Measurements from ENCODE around the gene LDLRAD3. TPM values are rescaled to one million over a fixed set of nuclear protein-coding genes. Genes with fewer than 3 reads are reported as not detected.

LDLRAD3 gene
- polyA plus RNA-seq, 2 donors: 4.8 to 5.1 TPM

- Histone ChIP-seq H3K4me1 (ENCODE audit: control insufficient read depth in 2 of 2, insufficient read depth in 2 of 2, low read length in 1 of 2) (no peaks in the 10 kb centered on the region), H3K27me3 (ENCODE audit: control insufficient read depth in 1 of 2, insufficient read depth in 2 of 2, low read length in 2 of 2) (no peaks in the 10 kb centered on the region), H3K9me3 (ENCODE audit: control insufficient read depth in 2 of 2, insufficient read depth in 1 of 2, low read depth in 1 of 2, low read length in 1 of 2) (peaks cover 0 to 3% of the 10 kb centered on the region in 2 donors), H3K36me3 (ENCODE audit: control insufficient read depth in 2 of 2, insufficient read depth in 2 of 2, low read length in 1 of 2) (no peaks in the 10 kb centered on the region), H3K27ac (ENCODE audit: low read depth in 2 of 2, low read length in 1 of 2) (no peak overlapping the region), H3K4me3 (ENCODE audit: low read depth in 1 of 2, low read length in 2 of 2) (no peak overlapping the region)
- 96% methylated on average over 4 of the region's 4 CpGs for WGBS, 2 donors
Observed at GRCh38 chr11:36240801-36241200, 296.9 kb downstream of the LDLRAD3 start.

DNA sequence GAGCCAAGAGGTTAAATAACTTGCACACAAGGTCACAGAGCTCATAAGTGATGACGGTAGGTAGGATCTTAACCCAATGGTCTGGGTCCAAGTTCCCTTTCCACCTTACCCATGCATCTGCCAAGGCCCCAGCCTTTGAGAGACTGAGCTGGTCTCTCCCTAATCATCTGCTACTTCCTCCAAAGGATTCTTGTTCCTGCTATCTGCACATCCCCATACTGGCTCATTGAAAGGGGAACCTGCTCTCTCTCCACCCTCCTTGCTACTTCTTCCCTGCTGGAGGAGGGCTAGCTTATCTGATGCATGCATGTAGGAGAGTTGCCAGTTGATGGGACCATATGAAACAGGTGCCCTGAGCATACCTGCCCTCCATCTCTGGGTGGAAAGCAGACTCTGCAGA is 297.6 kb downstream of the LDLRAD3 start:
- H3K27ac ChIP-seq (ENCODE audit: low read depth in 2 of 2, low read length in 1 of 2): no peak overlapping the region
- whole genome bisulfite sequencing, 2 donors: 71 to 94% methylated on average over 1 of the region's 1 CpG
- no peaks in the 10 kb centered on the region for H3K36me3 ChIP-seq (ENCODE audit: control insufficient read depth in 2 of 2, insufficient read depth in 2 of 2, low read length in 1 of 2)
- no peaks in the 10 kb centered on the region for H3K4me1 ChIP-seq (ENCODE audit: control insufficient read depth in 2 of 2, insufficient read depth in 2 of 2, low read length in 1 of 2)
- no peaks in the 10 kb centered on the region for H3K27me3 ChIP-seq (ENCODE audit: control insufficient read depth in 1 of 2, insufficient read depth in 2 of 2, low read length in 2 of 2)
- H3K9me3 ChIP-seq (ENCODE audit: control insufficient read depth in 2 of 2, insufficient read depth in 1 of 2, low read depth in 1 of 2, low read length in 1 of 2): peaks cover 0 to 3% of the 10 kb centered on the region in 2 donors
- H3K4me3 ChIP-seq (ENCODE audit: low read depth in 1 of 2, low read length in 2 of 2): no peak overlapping the region

DNA sequence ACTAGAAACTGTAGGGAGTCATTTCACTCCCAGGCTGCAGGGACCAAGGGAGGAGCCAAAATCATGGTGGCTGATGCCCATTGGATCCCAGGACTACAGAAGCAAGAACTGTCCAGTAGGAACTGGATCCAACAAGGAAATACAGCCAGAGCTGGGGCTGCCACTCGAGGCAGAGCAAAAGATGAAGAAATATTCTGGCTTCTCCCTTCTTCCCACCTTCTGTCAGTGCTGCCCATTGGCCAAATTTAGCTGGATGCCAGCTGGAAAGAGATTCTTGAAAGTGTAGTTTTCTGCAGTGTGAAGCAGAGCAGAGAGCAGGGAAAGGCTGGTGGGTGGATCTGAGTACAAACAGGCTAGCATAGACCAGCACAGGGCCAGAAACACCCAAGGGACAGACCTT is 299.8 kb downstream of the LDLRAD3 start:
- WGBS, 2 donors: 59 to 79% methylated on average over 1 of the region's 1 CpG
- Histone ChIP-seq H3K27ac (ENCODE audit: low read depth in 2 of 2, low read length in 1 of 2) (no peak overlapping the region), H3K27me3 (ENCODE audit: control insufficient read depth in 1 of 2, insufficient read depth in 2 of 2, low read length in 2 of 2) (no peaks in the 10 kb centered on the region), H3K4me3 (ENCODE audit: low read depth in 1 of 2, low read length in 2 of 2) (no peak overlapping the region), H3K9me3 (ENCODE audit: control insufficient read depth in 2 of 2, insufficient read depth in 1 of 2, low read depth in 1 of 2, low read length in 1 of 2) (peaks cover 0 to 3% of the 10 kb centered on the region in 2 donors), H3K4me1 (ENCODE audit: control insufficient read depth in 2 of 2, insufficient read depth in 2 of 2, low read length in 1 of 2) (no peaks in the 10 kb centered on the region), H3K36me3 (ENCODE audit: control insufficient read depth in 2 of 2, insufficient read depth in 2 of 2, low read length in 1 of 2) (no peaks in the 10 kb centered on the region)

DNA sequence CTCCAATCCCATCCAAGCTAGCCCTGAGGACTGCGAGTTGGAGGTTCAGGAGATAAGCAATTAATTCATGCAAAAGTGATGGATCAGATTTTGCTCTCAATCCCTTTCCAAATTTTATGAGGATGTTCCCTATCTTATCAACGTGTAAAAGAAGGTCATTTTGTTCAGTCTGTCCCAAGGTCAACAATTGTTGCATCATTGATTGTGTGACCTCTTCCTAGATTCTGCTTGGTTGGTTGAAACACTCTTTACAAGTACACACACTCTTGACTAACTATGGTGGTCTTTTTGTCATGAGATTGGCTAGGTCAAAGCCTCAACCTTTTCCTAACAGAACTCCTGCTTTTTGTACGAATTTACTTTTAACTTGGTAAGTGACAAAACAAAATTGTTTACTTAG is 303.6 kb downstream of the LDLRAD3 start:
- WGBS, 2 donors: 57 to 70% methylated on average over 3 of the region's 3 CpGs
- H3K36me3 ChIP-seq (ENCODE audit: control insufficient read depth in 2 of 2, insufficient read depth in 2 of 2, low read length in 1 of 2): no peaks in the 10 kb centered on the region
- no peaks in the 10 kb centered on the region for H3K4me1 ChIP-seq (ENCODE audit: control insufficient read depth in 2 of 2, insufficient read depth in 2 of 2, low read length in 1 of 2)
- H3K27ac ChIP-seq (ENCODE audit: low read depth in 2 of 2, low read length in 1 of 2): no peak overlapping the region
- H3K27me3 ChIP-seq (ENCODE audit: control insufficient read depth in 1 of 2, insufficient read depth in 2 of 2, low read length in 2 of 2): no peaks in the 10 kb centered on the region
- no peaks in the 10 kb centered on the region for H3K9me3 ChIP-seq (ENCODE audit: control insufficient read depth in 2 of 2, insufficient read depth in 1 of 2, low read depth in 1 of 2, low read length in 1 of 2)
- no peak overlapping the region for H3K4me3 ChIP-seq (ENCODE audit: low read depth in 1 of 2, low read length in 2 of 2)

DNA sequence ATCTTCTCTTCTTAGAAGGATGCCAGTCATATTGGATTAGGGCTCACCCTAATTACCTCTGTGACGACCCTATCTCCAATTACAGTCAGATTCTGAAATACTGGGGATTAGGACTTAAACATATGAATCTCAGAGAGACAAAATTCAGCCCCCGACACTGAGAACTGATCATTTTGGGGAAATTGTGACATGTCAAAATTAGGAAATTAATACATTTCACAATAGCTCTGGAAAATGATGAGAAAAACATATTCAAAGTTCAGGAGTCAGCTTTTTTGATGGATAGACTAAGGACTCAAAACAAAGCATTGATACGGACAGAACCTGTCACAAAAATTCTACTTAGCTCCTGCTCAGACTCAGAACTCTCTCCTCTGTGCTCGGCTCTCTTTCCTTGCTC is 304.6 kb downstream of the LDLRAD3 start:
- Histone ChIP-seq H3K27me3 (ENCODE audit: control insufficient read depth in 1 of 2, insufficient read depth in 2 of 2, low read length in 2 of 2) (no peaks in the 10 kb centered on the region), H3K9me3 (ENCODE audit: control insufficient read depth in 2 of 2, insufficient read depth in 1 of 2, low read depth in 1 of 2, low read length in 1 of 2) (no peaks in the 10 kb centered on the region), H3K4me3 (ENCODE audit: low read depth in 1 of 2, low read length in 2 of 2) (no peak overlapping the region), H3K27ac (ENCODE audit: low read depth in 2 of 2, low read length in 1 of 2) (no peak overlapping the region), H3K4me1 (ENCODE audit: control insufficient read depth in 2 of 2, insufficient read depth in 2 of 2, low read length in 1 of 2) (no peaks in the 10 kb centered on the region), H3K36me3 (ENCODE audit: control insufficient read depth in 2 of 2, insufficient read depth in 2 of 2, low read length in 1 of 2) (no peaks in the 10 kb centered on the region)
- WGBS, 2 donors: 83 to 85% methylated on average over 4 of the region's 4 CpGs

- WGBS, 2 donors: 33 to 43% methylated on average over 2 of the region's 2 CpGs
- Histone ChIP-seq H3K9me3 (ENCODE audit: control insufficient read depth in 2 of 2, insufficient read depth in 1 of 2, low read depth in 1 of 2, low read length in 1 of 2) (no peaks in the 10 kb centered on the region), H3K4me1 (ENCODE audit: control insufficient read depth in 2 of 2, insufficient read depth in 2 of 2, low read length in 1 of 2) (no peaks in the 10 kb centered on the region), H3K4me3 (ENCODE audit: low read depth in 1 of 2, low read length in 2 of 2) (no peak overlapping the region), H3K27ac (ENCODE audit: low read depth in 2 of 2, low read length in 1 of 2) (no peak overlapping the region), H3K27me3 (ENCODE audit: control insufficient read depth in 1 of 2, insufficient read depth in 2 of 2, low read length in 2 of 2) (no peaks in the 10 kb centered on the region), H3K36me3 (ENCODE audit: control insufficient read depth in 2 of 2, insufficient read depth in 2 of 2, low read length in 1 of 2) (no peaks in the 10 kb centered on the region)
Observed at GRCh38 chr11:36249246-36249645, 305.4 kb downstream of the LDLRAD3 start.

- no peaks in the 10 kb centered on the region for H3K36me3 ChIP-seq (ENCODE audit: control insufficient read depth in 2 of 2, insufficient read depth in 2 of 2, low read length in 1 of 2)
- H3K27ac ChIP-seq (ENCODE audit: low read depth in 2 of 2, low read length in 1 of 2): no peak overlapping the region
- peaks cover 0 to 4% of the 10 kb centered on the region in 2 donors for H3K9me3 ChIP-seq (ENCODE audit: control insufficient read depth in 2 of 2, insufficient read depth in 1 of 2, low read depth in 1 of 2, low read length in 1 of 2)
- H3K4me3 ChIP-seq (ENCODE audit: low read depth in 1 of 2, low read length in 2 of 2): no peak overlapping the region
- WGBS, 2 donors: 85 to 86% methylated on average over 2 of the region's 2 CpGs
- H3K4me1 ChIP-seq (ENCODE audit: control insufficient read depth in 2 of 2, insufficient read depth in 2 of 2, low read length in 1 of 2): no peaks in the 10 kb centered on the region
- no peaks in the 10 kb centered on the region for H3K27me3 ChIP-seq (ENCODE audit: control insufficient read depth in 1 of 2, insufficient read depth in 2 of 2, low read length in 2 of 2)
Observed at GRCh38 chr11:36251823-36252222, 308.0 kb downstream of the LDLRAD3 start.

- no peaks in the 10 kb centered on the region for H3K27me3 ChIP-seq (ENCODE audit: control insufficient read depth in 1 of 2, insufficient read depth in 2 of 2, low read length in 2 of 2)
- H3K27ac ChIP-seq (ENCODE audit: low read depth in 2 of 2, low read length in 1 of 2): no peak overlapping the region
- 43 to 54% methylated on average over 5 of the region's 5 CpGs for WGBS, 2 donors
- no peaks in the 10 kb centered on the region for H3K4me1 ChIP-seq (ENCODE audit: control insufficient read depth in 2 of 2, insufficient read depth in 2 of 2, low read length in 1 of 2)
- no peak overlapping the region for H3K4me3 ChIP-seq (ENCODE audit: low read depth in 1 of 2, low read length in 2 of 2)
- no peaks in the 10 kb centered on the region for H3K36me3 ChIP-seq (ENCODE audit: control insufficient read depth in 2 of 2, insufficient read depth in 2 of 2, low read length in 1 of 2)
- peaks cover 0 to 4% of the 10 kb centered on the region in 2 donors for H3K9me3 ChIP-seq (ENCODE audit: control insufficient read depth in 2 of 2, insufficient read depth in 1 of 2, low read depth in 1 of 2, low read length in 1 of 2)
Observed at GRCh38 chr11:36253238-36253637, 309.4 kb downstream of the LDLRAD3 start.

DNA sequence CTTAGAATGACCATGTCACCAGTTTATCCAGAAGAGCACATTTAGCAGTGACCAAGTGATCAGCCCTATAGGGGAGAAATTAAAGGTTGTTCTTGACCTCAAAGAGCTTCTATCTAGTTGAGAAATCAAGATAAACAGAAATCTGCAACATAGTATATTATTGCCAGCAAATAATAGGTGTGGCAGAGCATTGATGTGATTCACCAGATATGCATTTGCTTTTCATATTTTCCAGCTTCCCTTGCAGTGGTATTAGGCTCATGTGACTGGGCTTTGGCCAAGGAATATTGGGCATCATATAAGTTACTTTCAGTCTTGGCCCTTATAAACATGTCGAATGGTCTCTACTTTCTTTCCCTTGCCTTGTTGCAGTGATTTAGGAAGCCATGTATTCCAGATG is 310.9 kb downstream of the LDLRAD3 start:
- 60 to 68% methylated on average over 1 of the region's 1 CpG for WGBS, 2 donors
- no peaks in the 10 kb centered on the region for H3K27me3 ChIP-seq (ENCODE audit: control insufficient read depth in 1 of 2, insufficient read depth in 2 of 2, low read length in 2 of 2)
- H3K36me3 ChIP-seq (ENCODE audit: control insufficient read depth in 2 of 2, insufficient read depth in 2 of 2, low read length in 1 of 2): no peaks in the 10 kb centered on the region
- H3K27ac ChIP-seq (ENCODE audit: low read depth in 2 of 2, low read length in 1 of 2): no peak overlapping the region
- H3K9me3 ChIP-seq (ENCODE audit: control insufficient read depth in 2 of 2, insufficient read depth in 1 of 2, low read depth in 1 of 2, low read length in 1 of 2): peaks cover 0 to 4% of the 10 kb centered on the region in 2 donors
- no peak overlapping the region for H3K4me3 ChIP-seq (ENCODE audit: low read depth in 1 of 2, low read length in 2 of 2)
- H3K4me1 ChIP-seq (ENCODE audit: control insufficient read depth in 2 of 2, insufficient read depth in 2 of 2, low read length in 1 of 2): no peaks in the 10 kb centered on the region

GRCh38 chr11:36257351-36257750 is 313.5 kb downstream of the LDLRAD3 start:
- Histone ChIP-seq H3K36me3 (ENCODE audit: control insufficient read depth in 2 of 2, insufficient read depth in 2 of 2, low read length in 1 of 2) (no peaks in the 10 kb centered on the region), H3K4me1 (ENCODE audit: control insufficient read depth in 2 of 2, insufficient read depth in 2 of 2, low read length in 1 of 2) (no peaks in the 10 kb centered on the region), H3K4me3 (ENCODE audit: low read depth in 1 of 2, low read length in 2 of 2) (no peak overlapping the region), H3K27ac (ENCODE audit: low read depth in 2 of 2, low read length in 1 of 2) (no peak overlapping the region), H3K9me3 (ENCODE audit: control insufficient read depth in 2 of 2, insufficient read depth in 1 of 2, low read depth in 1 of 2, low read length in 1 of 2) (peaks cover 0 to 4% of the 10 kb centered on the region in 2 donors), H3K27me3 (ENCODE audit: control insufficient read depth in 1 of 2, insufficient read depth in 2 of 2, low read length in 2 of 2) (no peaks in the 10 kb centered on the region)
- 66 to 73% methylated on average over 5 of the region's 5 CpGs for WGBS, 2 donors
